HEK293 (cell line): ENCODE data around the gene EFCAB12.

Source experiments
- CTCF ChIA-PET: fragments of 350-600 bp; formaldehyde crosslinking; extraction: SDS; loops from one replicate; lab custom pipeline; 2021; ENCODE audit warnings: antibody characterized with exemption; lab: Yijun Ruan, JAX
- POLR2A ChIA-PET: fragments of 300-600 bp; formaldehyde crosslinking; extraction: SDS; loops from one replicate; lab custom pipeline; 2020; ENCODE audit warnings: antibody characterized with exemption, inconsistent platforms; lab: Yijun Ruan, JAX
- H3K27ac ChIP-seq: fragments of 200-500 bp; sonication (Bioruptor generic); 2 replicates; pipeline ENCODE4 v1.5.1; 2014; ENCODE audit warnings: low read depth, low read length, control low read depth, inconsistent platforms; ENCODE audit errors: extremely low read depth
- H3K36me3 ChIP-seq, 2 experiments: fragments of 200-500 bp in 1 of 2; sonication (Bioruptor generic) in 1 of 2; 1 replicate in 1 of 2; 2 replicates in 1 of 2; pipeline ENCODE4 v1.5.1; 2014 to 2017; ENCODE audit warnings: inconsistent platforms in 2 of 2, low read length in 2 of 2; ENCODE audit not compliant: control insufficient read depth in 2 of 2, insufficient read depth in 1 of 2
- H3K4me1 ChIP-seq: fragments of 200-500 bp; sonication (Bioruptor generic); 2 replicates; pipeline ENCODE4 v1.5.1; 2014; ENCODE audit warnings: mild to moderate bottlenecking, low read length, inconsistent platforms; ENCODE audit not compliant: control insufficient read depth, insufficient read depth
- H3K4me3 ChIP-seq: 2 replicates; pipeline ENCODE4 v1.5.1; 2011; ENCODE audit warnings: low read depth, mild to moderate bottlenecking, control low read depth, low read length, moderate library complexity
- H3K9me3 ChIP-seq: fragments of 200-500 bp; sonication (Bioruptor generic); 2 replicates; pipeline ENCODE4 v1.5.1; 2014; ENCODE audit warnings: low read depth, low read length, inconsistent platforms; ENCODE audit not compliant: control insufficient read depth, insufficient read depth
- FEZF1 ChIP-seq: fragments of 450-650 bp; formaldehyde crosslinking; IDR thresholded peaks from 2 replicates; pipeline ENCODE4 v1.5.1; 2016; ENCODE audit warnings: missing biosample characterization, missing genetic modification characterization
- KLF10 ChIP-seq: fragments of 450-650 bp; IDR thresholded peaks from 2 replicates; pipeline ENCODE4 v1.5.1; 2018; ENCODE audit warnings: missing biosample characterization, mild to moderate bottlenecking, missing genetic modification characterization
- OSR2 ChIP-seq: fragments of 450-650 bp; formaldehyde crosslinking; IDR thresholded peaks from 2 replicates; pipeline ENCODE4 v1.5.1; 2016; ENCODE audit warnings: missing biosample characterization, missing genetic modification characterization
- SETDB1 ChIP-seq: IDR thresholded peaks from one replicate; pipeline ENCODE4 v1.6.1; 2017; ENCODE audit warnings: mild to moderate bottlenecking, low read length, moderate library complexity, mixed read lengths; ENCODE audit not compliant: insufficient read length
- ZFP37 ChIP-seq: fragments of 450-650 bp; formaldehyde crosslinking; IDR thresholded peaks from 2 replicates; pipeline ENCODE4 v1.5.1; 2016; ENCODE audit warnings: missing biosample characterization, missing genetic modification characterization
- ZIC2 ChIP-seq: fragments of 450-650 bp; formaldehyde crosslinking; IDR thresholded peaks from 2 replicates; pipeline ENCODE4 v1.5.1; 2016; ENCODE audit warnings: missing biosample characterization, missing genetic modification characterization
- ZNF366 ChIP-seq: fragments of 450-650 bp; formaldehyde crosslinking; conservative IDR thresholded peaks from 2 replicates; pipeline ENCODE4 v1.5.1; 2016; ENCODE audit warnings: missing biosample characterization, missing genetic modification characterization
- ZNF433 ChIP-seq: fragments of 450-650 bp; formaldehyde crosslinking; IDR thresholded peaks from 2 replicates; pipeline ENCODE4 v1.5.1; 2016; ENCODE audit warnings: missing biosample characterization, missing genetic modification characterization, low read depth
- ZNF600 ChIP-seq: fragments of 450-650 bp; formaldehyde crosslinking; IDR thresholded peaks from 2 replicates; pipeline ENCODE4 v1.5.1; 2016; ENCODE audit warnings: missing biosample characterization, missing genetic modification characterization
- ZNF645 ChIP-seq: fragments of 450-650 bp; formaldehyde crosslinking; IDR thresholded peaks from 2 replicates; pipeline ENCODE4; 2016; ENCODE audit warnings: missing biosample characterization, missing genetic modification characterization
- ZNF660 ChIP-seq: fragments of 450-650 bp; IDR thresholded peaks from 2 replicates; pipeline ENCODE4 v1.5.1; 2018; ENCODE audit warnings: missing biosample characterization, mild to moderate bottlenecking, missing genetic modification characterization
- ZNF664 ChIP-seq: fragments of 450-650 bp; formaldehyde crosslinking; IDR thresholded peaks from 2 replicates; pipeline ENCODE4 v1.5.1; 2016; ENCODE audit warnings: missing biosample characterization, missing genetic modification characterization
- ZNF768 ChIP-seq: fragments of 450-650 bp; formaldehyde crosslinking; IDR thresholded peaks from 2 replicates; pipeline ENCODE4 v1.5.1; 2018; ENCODE audit warnings: missing biosample characterization, mild to moderate bottlenecking, missing genetic modification characterization
- ZNF837 ChIP-seq: fragments of 450-650 bp; formaldehyde crosslinking; IDR thresholded peaks from 2 replicates; pipeline ENCODE4 v1.5.1; 2016; ENCODE audit warnings: missing biosample characterization, missing genetic modification characterization
- ZXDB ChIP-seq: fragments of 450-650 bp; formaldehyde crosslinking; IDR thresholded peaks from 2 replicates; pipeline ENCODE4 v1.5.1; 2016; ENCODE audit warnings: missing biosample characterization, missing genetic modification characterization
- TF ChIP-seq, protein P1 (sequence below): fragments of 450-650 bp; formaldehyde crosslinking; IDR thresholded peaks from 2 replicates; pipeline ENCODE4 v1.5.1; 2016; ENCODE audit warnings: missing biosample characterization, missing genetic modification characterization
- TF ChIP-seq, protein P2 (sequence below): fragments of 450-650 bp; formaldehyde crosslinking; IDR thresholded peaks from 2 replicates; pipeline ENCODE4 v1.5.1; 2016; ENCODE audit warnings: missing biosample characterization, missing genetic modification characterization

The EFCAB12 gene

GRCh38 chr3:129442947-129443346, 14.5 kb upstream of the EFCAB12 start:
- ChIA-PET CTCF (interaction anchor here (0.6 kb wide), 1 partner anchor 207 kb away, joined by 3 read pairs; no protein-coding TSS in a partner anchor), POLR2A (no interaction called here)
- Histone ChIP-seq H3K9me3 (no peaks in the 10 kb centered on the region), H3K4me1 (0 out of 2 replicates have a peak, but pooled peaks cover 4% of the 10 kb centered on the region), H3K36me3 (peaks cover 0 to under 1% of the 10 kb centered on the region in 2 experiments; a peak in 1 of 3 replicates), H3K27ac (no peak overlapping the region), H3K4me3 (no peak overlapping the region)
- no peak for TF ChIP-seq ZNF768 (tag by site-specific recombination)
- peak; percentile 73; the same call in 1 of the 2 replicates for TF ChIP-seq ZNF664 (tag by site-specific recombination)
- TF ChIP-seq ZNF366 (tag by site-specific recombination): 0 out of 2 replicates have a peak, but pooled peaks have one; percentile 58

DNA sequence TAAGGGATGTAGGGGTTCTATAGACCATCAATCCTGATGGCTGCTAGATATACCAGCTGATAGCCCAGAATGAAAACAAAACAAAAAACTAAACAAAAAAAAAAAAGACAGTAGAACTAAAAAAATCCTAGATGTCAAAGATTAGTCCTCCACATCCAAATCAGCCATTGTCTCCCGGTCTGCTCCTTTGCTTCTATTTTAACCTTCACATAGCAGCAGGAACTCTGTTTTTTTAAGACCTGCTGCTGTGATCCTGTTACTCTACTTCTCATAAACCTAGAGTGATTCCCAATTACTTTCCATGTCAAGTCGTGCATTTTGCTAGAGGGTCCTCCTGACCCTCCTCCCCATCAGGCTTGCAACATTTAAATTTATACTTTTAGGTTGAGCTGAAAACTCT, 14.1 kb upstream of the EFCAB12 start:
- CTCF ChIA-PET: interaction anchor here (0.6 kb wide), 1 partner anchor 207 kb away, joined by 3 read pairs; no protein-coding TSS in a partner anchor
- Histone ChIP-seq H3K36me3 (peaks cover 0 to 5% of the 10 kb centered on the region in 2 experiments; a peak in 1 of 3 replicates), H3K27ac (no peak overlapping the region), H3K4me3 (no peak overlapping the region), H3K9me3 (no peaks in the 10 kb centered on the region), H3K4me1 (0 out of 2 replicates have a peak, but pooled peaks cover 4% of the 10 kb centered on the region)
- TF ChIP-seq OSR2 (tag by site-specific recombination) (no peak), ZIC2 (peak; percentile 37; the same call in 1 of the 2 replicates)
- POLR2A ChIA-PET: no interaction called here

DNA sequence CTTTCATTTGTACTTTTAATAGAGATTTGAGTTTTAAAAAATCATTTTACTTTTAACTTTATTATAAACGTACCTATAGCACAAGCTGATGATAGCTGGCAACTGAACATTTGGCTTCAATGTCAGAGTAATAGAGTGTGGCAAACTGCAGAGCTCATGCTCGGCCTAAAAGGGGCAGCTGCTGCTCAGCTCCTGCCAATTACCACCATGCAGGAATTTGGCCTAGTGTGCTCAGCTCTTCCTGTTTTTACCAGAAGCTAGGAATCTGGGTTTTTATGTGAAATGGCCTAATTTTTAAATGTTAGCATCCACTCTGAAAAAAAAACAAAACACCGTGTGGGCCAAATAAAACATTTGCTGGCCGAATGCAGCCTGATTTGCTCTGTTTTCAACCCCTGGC, 13.3 kb upstream of the EFCAB12 start:
- CTCF ChIA-PET: no interaction called here
- Histone ChIP-seq H3K9me3 (no peaks in the 10 kb centered on the region), H3K4me1 (0 out of 2 replicates have a peak, but pooled peaks cover 4% of the 10 kb centered on the region), H3K36me3 (peaks cover 6 to 11% of the 10 kb centered on the region in 2 experiments; a peak in 2 of 3 replicates), H3K27ac (no peak overlapping the region; the same call in 1 of the 2 replicates), H3K4me3 (no peak overlapping the region)
- TF ChIP-seq FEZF1 (tag by site-specific recombination): peak; percentile 38; the same call in 1 of the 2 replicates
- no peak for TF ChIP-seq ZNF433 (tag by site-specific recombination)
- POLR2A ChIA-PET: no interaction called here

- Histone ChIP-seq H3K4me1 (0 out of 2 replicates have a peak, but pooled peaks cover 4% of the 10 kb centered on the region), H3K4me3 (no peak overlapping the region), H3K36me3 (peaks cover 6 to 16% of the 10 kb centered on the region in 2 experiments; a peak in 2 of 3 replicates), H3K27ac (no peak overlapping the region), H3K9me3 (no peaks in the 10 kb centered on the region)
- TF ChIP-seq ZNF433 (tag by site-specific recombination) (no peak), ZIC2 (no peak), ZNF600 (tag by site-specific recombination) (peak; percentile 24; the same call in 1 of the 2 replicates), ZNF768 (tag by site-specific recombination) (peak; percentile 76; the same call in 1 of the 2 replicates)
- ChIA-PET CTCF (no interaction called here), POLR2A (interaction anchor here (3.2 kb wide), 1 partner anchor 12 kb away, joined by 27 read pairs; the partner anchor contains the start of gene EFCAB12)
These were observed 12.8 kb upstream of the EFCAB12 start for GRCh38 chr3:129441215-129441614.

DNA sequence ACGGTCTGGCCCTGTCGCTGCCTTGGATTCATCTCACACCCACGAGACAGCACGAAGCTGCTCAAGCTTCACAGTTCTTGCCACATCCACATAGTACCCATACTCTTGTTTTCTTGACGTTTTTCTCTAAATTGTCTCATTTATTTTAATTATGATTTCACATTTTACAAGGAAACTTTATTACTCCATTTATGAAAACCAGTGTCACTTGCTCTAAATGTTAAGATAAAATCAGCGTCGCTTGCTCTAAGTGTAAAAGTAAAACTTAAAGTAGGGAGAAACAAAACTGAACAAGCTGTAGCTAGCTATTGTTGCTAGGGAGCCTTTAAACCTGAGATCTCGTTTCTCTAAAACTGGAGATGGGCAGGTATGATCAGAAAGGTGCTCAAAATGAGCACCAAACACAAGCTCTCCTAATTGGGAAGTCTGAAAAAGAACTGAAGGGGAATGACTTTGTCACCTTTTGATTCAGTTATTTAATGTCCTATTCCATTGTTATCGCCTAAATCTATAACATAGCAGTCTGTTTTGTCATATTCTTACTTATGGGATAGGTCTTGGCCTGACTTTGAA, 12.3 kb upstream of the EFCAB12 start:
- Histone ChIP-seq H3K27ac (peak overlapping the region; percentile 90), H3K4me3 (peak overlapping the region; percentile 86), H3K9me3 (no peaks in the 10 kb centered on the region), H3K4me1 (0 out of 2 replicates have a peak, but pooled peaks cover 4% of the 10 kb centered on the region), H3K36me3 (peaks cover 6 to 21% of the 10 kb centered on the region in 2 experiments; a peak in 2 of 3 replicates)
- CTCF ChIA-PET: interaction anchor here (1.2 kb wide), 1 partner anchor 57 kb away, joined by 4 read pairs; no protein-coding TSS in a partner anchor
- TF ChIP-seq ZNF645: no peak
- 0 out of 2 replicates have a peak, but pooled peaks have one; percentile 6 for TF ChIP-seq ZNF660 (tag by site-specific recombination)
- TF ChIP-seq KLF10 (tag by site-specific recombination): peak; percentile 52; the same call in 1 of the 2 replicates
- no peak for TF ChIP-seq SETDB1
- TF ChIP-seq, protein P1, sequence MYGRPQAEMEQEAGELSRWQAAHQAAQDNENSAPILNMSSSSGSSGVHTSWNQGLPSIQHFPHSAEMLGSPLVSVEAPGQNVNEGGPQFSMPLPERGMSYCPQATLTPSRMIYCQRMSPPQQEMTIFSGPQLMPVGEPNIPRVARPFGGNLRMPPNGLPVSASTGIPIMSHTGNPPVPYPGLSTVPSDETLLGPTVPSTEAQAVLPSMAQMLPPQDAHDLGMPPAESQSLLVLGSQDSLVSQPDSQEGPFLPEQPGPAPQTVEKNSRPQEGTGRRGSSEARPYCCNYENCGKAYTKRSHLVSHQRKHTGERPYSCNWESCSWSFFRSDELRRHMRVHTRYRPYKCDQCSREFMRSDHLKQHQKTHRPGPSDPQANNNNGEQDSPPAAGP (tag by site-specific recombination): 0 out of 2 replicates have a peak, but pooled peaks have one; percentile 10
- TF ChIP-seq, protein P2, sequence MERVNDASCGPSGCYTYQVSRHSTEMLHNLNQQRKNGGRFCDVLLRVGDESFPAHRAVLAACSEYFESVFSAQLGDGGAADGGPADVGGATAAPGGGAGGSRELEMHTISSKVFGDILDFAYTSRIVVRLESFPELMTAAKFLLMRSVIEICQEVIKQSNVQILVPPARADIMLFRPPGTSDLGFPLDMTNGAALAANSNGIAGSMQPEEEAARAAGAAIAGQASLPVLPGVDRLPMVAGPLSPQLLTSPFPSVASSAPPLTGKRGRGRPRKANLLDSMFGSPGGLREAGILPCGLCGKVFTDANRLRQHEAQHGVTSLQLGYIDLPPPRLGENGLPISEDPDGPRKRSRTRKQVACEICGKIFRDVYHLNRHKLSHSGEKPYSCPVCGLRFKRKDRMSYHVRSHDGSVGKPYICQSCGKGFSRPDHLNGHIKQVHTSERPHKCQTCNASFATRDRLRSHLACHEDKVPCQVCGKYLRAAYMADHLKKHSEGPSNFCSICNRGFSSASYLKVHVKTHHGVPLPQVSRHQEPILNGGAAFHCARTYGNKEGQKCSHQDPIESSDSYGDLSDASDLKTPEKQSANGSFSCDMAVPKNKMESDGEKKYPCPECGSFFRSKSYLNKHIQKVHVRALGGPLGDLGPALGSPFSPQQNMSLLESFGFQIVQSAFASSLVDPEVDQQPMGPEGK (tag by site-specific recombination): no peak
- TF ChIP-seq ZFP37 (tag by site-specific recombination): peak; percentile 82; the same call in 1 of the 2 replicates
- TF ChIP-seq ZXDB: 0 out of 2 replicates have a peak, but pooled peaks have one; percentile 2
- TF ChIP-seq ZNF837: no peak
- POLR2A ChIA-PET: interaction anchor here (0.5 to 3.2 kb wide), 6 partner anchors 11 to 449 kb away, joined by 3 to 27 read pairs (median 6); partner anchors contain the start of gene EFCAB12
